ENCODE measurements around the gene KAT8. TPM values are rescaled to one million over a fixed set of nuclear protein-coding genes. Genes with fewer than 3 reads are reported as not detected.
A peak's percentile ranks its signal among the peaks of the same experiment; 100 is the strongest.

Gene KAT8
- total and polyA plus RNA-seq, 9 of the 15 experiments (the other 6 are each of a cell fraction or from before 2014, with no cell fraction given): 10.0 to 98.5 (median 76.4) TPM

GRCh38 chr16:31073970-31074813, 43.3 kb upstream of the KAT8 start, which contains the start of the genes ZNF646 and ZNF668 (continued):
- TF ChIP-seq THRAP3 (IDR thresholded peaks at IDR 0.05; ENCODE audit: borderline replicate concordance): no peak
- TF ChIP-seq ATF6 (CRISPR knock-in tag; IDR thresholded peaks at IDR 0.05): no peak
- no peak for TF ChIP-seq MECOM (CRISPR knock-in tag; IDR thresholded peaks at IDR 0.05)
- 0 out of 2 replicates have a peak, but pooled peaks have one; percentile 14 for TF ChIP-seq ZNF197 (CRISPR knock-in tag; IDR thresholded peaks at IDR 0.05; ENCODE audit: low read depth)
- no peak for TF ChIP-seq WHSC1 (IDR thresholded peaks at IDR 0.05; ENCODE audit: low read length)
- TF ChIP-seq PPARD (CRISPR knock-in tag; IDR thresholded peaks at IDR 0.05): no peak
- TF ChIP-seq RB1 (IDR thresholded peaks at IDR 0.05; ENCODE audit: low read depth): peak; percentile 63
- TF ChIP-seq SMARCA4 (IDR thresholded peaks at IDR 0.05): no peak
- TF ChIP-seq ARID3B (CRISPR knock-in tag; IDR thresholded peaks at IDR 0.05; ENCODE audit: borderline replicate concordance): 0 out of 2 replicates have a peak, but pooled peaks have one; percentile 57
- no peak for TF ChIP-seq GTF2A2 (tag; IDR thresholded peaks at IDR 0.05)
- TF ChIP-seq HMGN3 (IDR thresholded peaks at IDR 0.05; ENCODE audit: borderline replicate concordance, extremely low read depth, insufficient read length, low read depth, low read length): peak; percentile 65
- no peak for TF ChIP-seq FUS (optimal IDR thresholded peaks at IDR 0.05; ENCODE audit: low read depth, low read length)
- peak; percentile 28 for TF ChIP-seq SP2 (IDR thresholded peaks at IDR 0.05; ENCODE audit: extremely low read depth, low read depth, low read length, poor library complexity, severe bottlenecking)
- no peak for TF ChIP-seq ZNF668 (CRISPR knock-in tag; IDR thresholded peaks at IDR 0.05)
- no peak for TF ChIP-seq KAT8 (IDR thresholded peaks at IDR 0.05; ENCODE audit: low read depth)
- no peak for TF ChIP-seq ZFP36 (IDR thresholded peaks at IDR 0.05; ENCODE audit: low read depth, low read length, partially characterized antibody)
- no peak for TF ChIP-seq ZNF3 (CRISPR knock-in tag; IDR thresholded peaks at IDR 0.05)
- TF ChIP-seq ZNF224 (CRISPR knock-in tag; IDR thresholded peaks at IDR 0.05): no peak
- no peak for TF ChIP-seq FOXO4 (CRISPR knock-in tag; IDR thresholded peaks at IDR 0.05)
- TF ChIP-seq CTBP1 (IDR thresholded peaks at IDR 0.05; ENCODE audit: borderline replicate concordance): peak; percentile 79
- TF ChIP-seq CAMTA2 (CRISPR knock-in tag; conservative IDR thresholded peaks at IDR 0.05): no peak
- no peak; the same call in none of the 2 replicates for TF ChIP-seq POLR2H (tag; IDR thresholded peaks at IDR 0.05; ENCODE audit: low read depth)
- no peak for TF ChIP-seq NCOA2 (IDR thresholded peaks at IDR 0.05; ENCODE audit: partially characterized antibody in 2 of 2)
